Osteoblast (primary cell): ENCODE data around the gene SPCS3. TPM values are rescaled to one million over a fixed set of nuclear protein-coding genes. Genes with fewer than 3 reads are reported as not detected.
"Not testable (repeated sequence)": the region's sequence is repeated elsewhere in the genome, so short reads cannot be mapped to it uniquely, and the experiment has no call there.

ENCODE experiments used
- DNase-seq: peaks from one replicate; pipeline ENCODE4 v3.0.0; 2011; ENCODE audit warnings: low spot score, mixed read lengths; ENCODE audit not compliant: insufficient read length; ENCODE audit errors: missing footprints
- H2AFZ ChIP-seq: 2 replicates; pipeline ENCODE4 v1.6.0; 2011; ENCODE audit warnings: mild to moderate bottlenecking, low read length
- H3K27ac ChIP-seq: 2 replicates; pipeline ENCODE4 v1.5.1; 2011; ENCODE audit warnings: mild to moderate bottlenecking, low read depth, low read length, moderate library complexity
- H3K27me3 ChIP-seq: 2 replicates; pipeline ENCODE4 v1.6.0; 2012; ENCODE audit warnings: mild to moderate bottlenecking, control low read depth, inconsistent platforms, low read length, moderate library complexity; ENCODE audit not compliant: insufficient read depth
- H3K36me3 ChIP-seq: 2 replicates; pipeline ENCODE4 v1.5.1; 2011; ENCODE audit warnings: mild to moderate bottlenecking, low read length, control low read depth, moderate library complexity; ENCODE audit not compliant: insufficient read depth
- H3K4me1 ChIP-seq: 2 replicates; pipeline ENCODE4 v1.5.1; 2011; ENCODE audit warnings: mild to moderate bottlenecking, low read length, control low read depth, moderate library complexity; ENCODE audit not compliant: insufficient read depth
- H3K4me2 ChIP-seq: 2 replicates; pipeline ENCODE4 v1.6.0; 2011; ENCODE audit warnings: mild to moderate bottlenecking, low read length; ENCODE audit not compliant: insufficient read depth
- H3K4me3 ChIP-seq: fragments of 200-600 bp; sonication (generic); 3 replicates; pipeline ENCODE4 v1.5.1; 2012; ENCODE audit warnings: mild to moderate bottlenecking, low read length, inconsistent platforms; ENCODE audit not compliant: insufficient read depth
- H3K79me2 ChIP-seq: 2 replicates; pipeline ENCODE4 v1.6.0; 2012; ENCODE audit warnings: mild to moderate bottlenecking, low read length, control low read depth, inconsistent platforms; ENCODE audit not compliant: insufficient read depth
- H3K9me3 ChIP-seq: 2 replicates; pipeline ENCODE4 v1.5.1; 2011; ENCODE audit warnings: low read depth, low read length, control low read depth
- H4K20me1 ChIP-seq: 2 replicates; pipeline ENCODE4 v1.6.0; 2012; ENCODE audit warnings: mild to moderate bottlenecking, low read length, control low read depth; ENCODE audit not compliant: insufficient read depth
- CTCF ChIP-seq: IDR thresholded peaks from 2 replicates; pipeline ENCODE4 v1.5.1; 2011; ENCODE audit warnings: mild to moderate bottlenecking, low read depth, low read length, moderate library complexity; ENCODE audit errors: extremely low read depth
- total RNA-seq: library from RNA; depleted of rRNA; stranded (reverse); fragments of >200 nt; gene quantifications from 2 replicates; pipeline ENCODE4 v1.2.3, GENCODE V29; 2012

Gene SPCS3
- total RNA-seq, 1 donor = 115 TPM

GRCh38 chr4:176320340-176320975, 692 bp downstream of the SPCS3 start:
- peaks cover 2% of the 10 kb centered on the region for H3K36me3 ChIP-seq
- H3K9me3 ChIP-seq = no peaks in the 10 kb centered on the region
- peak; percentile 97 for DNase-seq
- peaks cover 16% of the 10 kb centered on the region for H3K4me1 ChIP-seq
- TF ChIP-seq CTCF = no peak
- H2AFZ ChIP-seq = peak overlapping the region; percentile 85
- H3K79me2 ChIP-seq = peaks cover 56% of the 10 kb centered on the region
- H3K4me3 ChIP-seq = peak overlapping the region; percentile 91
- peak overlapping the region; percentile 89 for H3K4me2 ChIP-seq
- H3K27me3 ChIP-seq = no peaks in the 10 kb centered on the region
- H4K20me1 ChIP-seq = no peaks in the 10 kb centered on the region
- peak overlapping the region; percentile 93 for H3K27ac ChIP-seq

GRCh38 chr4:176320976-176321361, 1.2 kb downstream of the SPCS3 start:
- Histone ChIP-seq H2AFZ (peak overlapping the region; percentile 85), H4K20me1 (no peaks in the 10 kb centered on the region), H3K27me3 (no peaks in the 10 kb centered on the region), H3K4me3 (peak overlapping the region; percentile 91), H3K9me3 (no peaks in the 10 kb centered on the region), H3K36me3 (peaks cover 2% of the 10 kb centered on the region), H3K4me2 (peak overlapping the region; percentile 89), H3K79me2 (peaks cover 61% of the 10 kb centered on the region), H3K4me1 (peaks cover 16% of the 10 kb centered on the region), H3K27ac (peak overlapping the region; percentile 93)
- TF ChIP-seq CTCF = no peak
- peak; percentile 51 for DNase-seq

GRCh38 chr4:176321589-176321988, 1.8 kb downstream of the SPCS3 start:
- Histone ChIP-seq H3K4me2 (peak overlapping the region; percentile 89), H3K27ac (peak overlapping the region; percentile 93), H3K4me3 (peak overlapping the region; percentile 91), H2AFZ (no peak overlapping the region), H3K79me2 (peaks cover 67% of the 10 kb centered on the region), H3K9me3 (no peaks in the 10 kb centered on the region), H3K27me3 (no peaks in the 10 kb centered on the region), H3K4me1 (peaks cover 16% of the 10 kb centered on the region), H3K36me3 (peaks cover 2% of the 10 kb centered on the region), H4K20me1 (no peaks in the 10 kb centered on the region)
- no peak for DNase-seq
- no peak for TF ChIP-seq CTCF

GRCh38 chr4:176323511-176324160, 3.9 kb downstream of the SPCS3 start:
- H3K27me3 ChIP-seq = no peaks in the 10 kb centered on the region
- H4K20me1 ChIP-seq = no peaks in the 10 kb centered on the region
- H3K9me3 ChIP-seq = no peaks in the 10 kb centered on the region
- H3K27ac ChIP-seq = no peak overlapping the region
- H3K79me2 ChIP-seq = peaks cover 86% of the 10 kb centered on the region
- peaks cover 16% of the 10 kb centered on the region for H3K4me1 ChIP-seq
- H3K4me2 ChIP-seq = peak overlapping the region; percentile 89
- no peak overlapping the region for H2AFZ ChIP-seq
- H3K4me3 ChIP-seq = no peak overlapping the region
- no peak for TF ChIP-seq CTCF
- peaks cover 11% of the 10 kb centered on the region for H3K36me3 ChIP-seq
- no peak for DNase-seq

GRCh38 chr4:176324876-176325275, 5.1 kb downstream of the SPCS3 start:
- not testable (repeated sequence) for H4K20me1 ChIP-seq, H3K27me3 ChIP-seq, H3K4me2 ChIP-seq, DNase-seq, H2AFZ ChIP-seq, H3K27ac ChIP-seq, H3K9me3 ChIP-seq, H3K4me3 ChIP-seq
- Histone ChIP-seq H3K79me2 (peaks cover 97% of the 10 kb centered on the region), H3K36me3 (peaks cover 19% of the 10 kb centered on the region), H3K4me1 (peaks cover 11% of the 10 kb centered on the region)
